Peyer's patch (tissue), 4 donors: ENCODE data around the gene SLC25A25. TPM values are rescaled to one million over a fixed set of nuclear protein-coding genes. Genes with fewer than 3 reads are reported as not detected.

Experiments
- DNase-seq, 3 donors: peaks; one replicate each; pipeline ENCODE4 v3.0.0-alpha.2; 2017 to 2019
- H3K27ac ChIP-seq, 4 donors: fragments of 200-600 bp; sonication (generic); one replicate each; pipeline ENCODE4 v1.5.1; 2016 to 2019
- H3K27me3 ChIP-seq, 2 donors: fragments of 200-600 bp; sonication (generic); one replicate each; pipeline ENCODE4 v1.5.1; 2019
- H3K36me3 ChIP-seq, 3 donors: fragments of 200-600 bp; sonication (generic); one replicate each; pipeline ENCODE4 v1.5.1; 2016 to 2019
- H3K4me1 ChIP-seq, 4 donors: fragments of 200-600 bp; sonication (generic); one replicate each; pipeline ENCODE4 v1.5.1; 2016 to 2019
- H3K4me3 ChIP-seq, 4 donors: fragments of 200-600 bp; sonication (generic); 1 replicate in 3 of 4; 2 replicates in 1 of 4; pipeline ENCODE4 v1.5.1; 2016 to 2019; ENCODE audit warnings: mild to moderate bottlenecking in 1 of 4
- H3K9me3 ChIP-seq, 4 donors: fragments of 200-600 bp; sonication (generic); one replicate each; pipeline ENCODE4 v1.5.1; 2016 to 2019; ENCODE audit warnings: mild to moderate bottlenecking in 1 of 4
- POLR2A ChIP-seq, 2 donors: fragments of 450-650 bp; IDR thresholded peaks; one replicate each; pipeline ENCODE4 v1.5.1; 2017; ENCODE audit warnings: antibody characterized with exemption in 2 of 2, mild to moderate bottlenecking in 2 of 2, moderate library complexity in 2 of 2
- total RNA-seq, 4 donors: library from RNA; depleted of rRNA; stranded (reverse); fragments of >200 nt; gene quantifications; one replicate each; pipeline ENCODE4 v1.1.0, GENCODE V29; 2016
- TF ChIP-seq, protein P1 (sequence below), 6 experiments: fragments of 450-650 bp in 4 of 6; fragments of 200-600 bp in 2 of 6; sonication (generic) in 1 of 6; IDR thresholded peaks; one replicate each; pipeline ENCODE4 v1.5.1; 2017 to 2019; ENCODE audit warnings: antibody characterized with exemption in 6 of 6, mild to moderate bottlenecking in 3 of 6, moderate library complexity in 1 of 6

Gene SLC25A25
- total RNA-seq, 4 donors from 2014 or later, result 18.2 to 44.1 (median 28.2) TPM

DNA sequence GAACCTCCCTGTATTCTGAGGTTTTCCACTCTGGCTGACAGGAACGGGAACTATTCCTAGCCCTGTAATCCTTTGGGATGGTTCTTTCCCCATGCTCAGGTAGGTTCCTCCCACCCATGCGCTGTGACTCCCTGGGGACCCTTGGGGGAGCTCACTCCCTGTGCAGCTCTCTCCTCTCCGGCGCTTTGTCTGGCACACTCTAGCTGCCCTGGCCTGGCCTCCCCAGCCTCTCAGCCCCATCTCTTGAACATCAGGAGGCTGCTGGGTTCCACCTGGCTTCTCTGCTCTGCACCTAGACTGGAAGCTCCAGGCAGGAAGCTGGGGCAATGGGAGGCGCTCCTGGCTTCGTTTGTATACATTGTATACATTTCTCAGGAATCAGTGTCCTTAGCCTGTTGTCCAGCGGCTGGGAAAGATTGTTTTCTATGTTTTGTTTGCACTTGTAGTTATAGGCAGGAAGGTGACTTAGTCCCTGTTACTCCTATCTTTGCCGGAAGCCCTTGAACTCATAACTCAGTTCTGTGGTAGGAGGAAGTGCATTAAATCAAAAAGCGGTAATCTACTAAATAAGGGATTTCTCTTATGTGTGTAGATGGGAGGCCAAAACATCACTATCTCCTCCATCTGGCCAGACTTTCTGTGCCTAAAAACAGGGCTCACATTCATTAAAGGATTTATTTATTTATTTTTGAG, 20.4 kb downstream of the SLC25A25 start:
- TF ChIP-seq, protein P1, sequence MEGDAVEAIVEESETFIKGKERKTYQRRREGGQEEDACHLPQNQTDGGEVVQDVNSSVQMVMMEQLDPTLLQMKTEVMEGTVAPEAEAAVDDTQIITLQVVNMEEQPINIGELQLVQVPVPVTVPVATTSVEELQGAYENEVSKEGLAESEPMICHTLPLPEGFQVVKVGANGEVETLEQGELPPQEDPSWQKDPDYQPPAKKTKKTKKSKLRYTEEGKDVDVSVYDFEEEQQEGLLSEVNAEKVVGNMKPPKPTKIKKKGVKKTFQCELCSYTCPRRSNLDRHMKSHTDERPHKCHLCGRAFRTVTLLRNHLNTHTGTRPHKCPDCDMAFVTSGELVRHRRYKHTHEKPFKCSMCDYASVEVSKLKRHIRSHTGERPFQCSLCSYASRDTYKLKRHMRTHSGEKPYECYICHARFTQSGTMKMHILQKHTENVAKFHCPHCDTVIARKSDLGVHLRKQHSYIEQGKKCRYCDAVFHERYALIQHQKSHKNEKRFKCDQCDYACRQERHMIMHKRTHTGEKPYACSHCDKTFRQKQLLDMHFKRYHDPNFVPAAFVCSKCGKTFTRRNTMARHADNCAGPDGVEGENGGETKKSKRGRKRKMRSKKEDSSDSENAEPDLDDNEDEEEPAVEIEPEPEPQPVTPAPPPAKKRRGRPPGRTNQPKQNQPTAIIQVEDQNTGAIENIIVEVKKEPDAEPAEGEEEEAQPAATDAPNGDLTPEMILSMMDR (IDR thresholded peaks at IDR 0.05), result no peak
- TF ChIP-seq POLR2A (IDR thresholded peaks at IDR 0.05), result no peak
- Histone ChIP-seq H3K9me3 (no peaks in the 10 kb centered on the region), H3K4me3 (no peak overlapping the region), H3K27ac (no peak overlapping the region), H3K36me3 (no peaks in the 10 kb centered on the region), H3K27me3 (no peaks in the 10 kb centered on the region), H3K4me1 (peaks cover 0 to 37% (median under 1%) of the 10 kb centered on the region in 4 donors)
- no peak for DNase-seq

- Histone ChIP-seq H3K27ac (no peak overlapping the region), H3K27me3 (no peaks in the 10 kb centered on the region), H3K36me3 (no peaks in the 10 kb centered on the region), H3K4me1 (peaks cover 0 to 46% (median 9%) of the 10 kb centered on the region in 4 donors), H3K9me3 (no peaks in the 10 kb centered on the region), H3K4me3 (no peak overlapping the region)
- no peak for DNase-seq
- TF ChIP-seq, protein P1 (IDR thresholded peaks at IDR 0.05), result no peak
- no peak for TF ChIP-seq POLR2A (IDR thresholded peaks at IDR 0.05)
Observed at GRCh38 chr9:128089299-128089698, 21.3 kb downstream of the SLC25A25 start.

DNA sequence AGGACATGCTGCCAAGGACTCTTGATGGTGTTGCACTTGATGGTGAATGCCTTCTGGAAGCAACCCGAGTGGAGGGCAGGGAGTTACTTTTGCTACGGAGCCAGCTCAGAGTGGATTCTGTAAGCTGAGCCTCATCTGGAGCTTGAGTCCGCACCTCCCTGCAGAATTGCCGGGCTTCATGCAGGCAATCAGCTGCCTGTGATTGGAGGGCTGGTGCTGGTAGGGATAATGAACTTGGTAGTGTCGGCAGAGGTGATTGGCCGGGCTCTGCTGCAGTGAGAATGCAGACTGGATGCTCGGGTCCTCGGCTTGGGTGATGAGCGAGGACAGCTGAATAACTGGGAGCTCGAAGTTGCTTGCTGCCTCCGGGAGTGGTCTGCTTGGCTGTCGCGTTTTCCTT, 23.1 kb downstream of the SLC25A25 start:
- Histone ChIP-seq H3K9me3 (no peaks in the 10 kb centered on the region), H3K4me1 (peaks cover 0 to 54% (median 9%) of the 10 kb centered on the region in 4 donors), H3K36me3 (no peaks in the 10 kb centered on the region), H3K4me3 (no peak overlapping the region), H3K27ac (peak overlapping the region in 1 of 4 donors; percentile 11), H3K27me3 (no peaks in the 10 kb centered on the region)
- no peak for TF ChIP-seq POLR2A (IDR thresholded peaks at IDR 0.05)
- TF ChIP-seq, protein P1 (IDR thresholded peaks at IDR 0.05), result no peak
- no peak for DNase-seq

- DNase-seq, result no peak
- Histone ChIP-seq H3K4me1 (peaks cover 0 to 54% (median 9%) of the 10 kb centered on the region in 4 donors), H3K4me3 (no peak overlapping the region)
Observed at GRCh38 chr9:128091571-128091970, 23.5 kb downstream of the SLC25A25 start.

DNA sequence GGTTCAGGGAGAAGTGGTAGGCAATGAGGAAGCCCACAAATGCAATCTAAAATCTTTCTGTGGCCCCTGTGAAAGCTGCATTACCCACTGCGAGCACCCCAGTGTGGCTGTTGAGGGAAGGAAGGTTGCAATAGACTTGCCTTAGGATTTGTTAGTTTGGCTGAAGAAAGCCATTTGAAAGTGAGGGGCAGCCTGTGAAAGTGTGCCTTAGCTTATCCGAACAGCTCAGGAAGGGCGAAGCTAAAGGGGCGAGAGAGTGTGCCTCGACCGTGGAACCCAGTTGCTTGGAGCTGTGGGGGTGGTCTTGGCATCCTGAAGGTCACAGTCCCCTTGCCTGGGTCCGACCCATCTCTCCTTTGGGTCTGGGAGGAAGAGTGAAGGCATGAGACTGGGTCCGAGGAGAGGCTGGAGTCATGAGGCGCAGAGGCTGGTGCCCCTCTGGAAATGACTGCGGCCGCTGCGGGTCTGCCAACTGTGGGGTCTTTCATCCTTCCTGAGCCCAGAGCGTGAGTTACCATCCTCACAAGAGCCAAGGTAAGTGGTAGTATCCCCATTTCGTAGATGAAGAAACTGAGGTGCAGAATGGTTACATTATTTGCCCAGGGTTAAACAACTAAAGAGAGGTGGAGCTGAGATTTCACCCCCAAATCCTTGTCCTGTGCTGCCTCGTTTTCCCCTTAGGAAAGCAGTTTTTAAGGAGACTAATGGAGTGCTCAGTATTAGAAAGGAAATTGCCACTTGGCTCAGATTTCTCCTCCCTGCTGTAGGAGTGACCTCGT, 24.4 kb downstream of the SLC25A25 start:
- H3K27me3 ChIP-seq, result no peaks in the 10 kb centered on the region
- TF ChIP-seq, protein P1 (IDR thresholded peaks at IDR 0.05), result no peak
- TF ChIP-seq POLR2A (IDR thresholded peaks at IDR 0.05), result no peak
- DNase-seq, result no peak
- H3K27ac ChIP-seq, result peak overlapping the region in 2 of 4 donors; percentile 11 to 89
- H3K36me3 ChIP-seq, result no peaks in the 10 kb centered on the region
- peaks cover 0 to 59% (median 9%) of the 10 kb centered on the region in 4 donors for H3K4me1 ChIP-seq
- H3K4me3 ChIP-seq, result no peak overlapping the region
- no peaks in the 10 kb centered on the region for H3K9me3 ChIP-seq

More at GRCh38 chr9:128091571-128091970, 23.5 kb downstream of the SLC25A25 start:
- no peaks in the 10 kb centered on the region for H3K27me3 ChIP-seq
- TF ChIP-seq, protein P1 (IDR thresholded peaks at IDR 0.05), result no peak
- TF ChIP-seq POLR2A (IDR thresholded peaks at IDR 0.05), result no peak
- H3K27ac ChIP-seq, result peak overlapping the region in 1 of 4 donors; percentile 11
- H3K36me3 ChIP-seq, result no peaks in the 10 kb centered on the region
- no peaks in the 10 kb centered on the region for H3K9me3 ChIP-seq
